SK-N-SH (cell line): ENCODE data around the gene NAP1L1. TPM values are rescaled to one million over a fixed set of nuclear protein-coding genes. Genes with fewer than 3 reads are reported as not detected.

Source experiments
- CTCF ChIA-PET: fragments of 300-600, 350-600 bp; formaldehyde crosslinking; extraction: SDS; loops from one replicate; lab custom pipeline; 2021; lab: Yijun Ruan, JAX
- POLR2A ChIA-PET: fragments of 350-600 bp; sonication (Branson Sonifier 250); formaldehyde crosslinking; extraction: SDS; loops from one replicate; lab custom pipeline; 2020; ENCODE audit warnings: antibody characterized with exemption, inconsistent platforms; lab: Yijun Ruan, JAX
- DNase-seq: peaks from one replicate; pipeline ENCODE4 v3.0.0; 2012
- H2AFZ ChIP-seq: fragments of 200-600 bp; sonication (generic); 2 replicates; pipeline ENCODE4 v1.8.1; 2016; ENCODE audit warnings: antibody characterized with exemption, mild to moderate bottlenecking, low read depth
- H3F3A ChIP-seq: fragments of 200-600 bp; sonication (generic); replicated peaks from 2 replicates; pipeline ENCODE3; 2016; ENCODE audit warnings: antibody characterized with exemption, mild to moderate bottlenecking; ENCODE audit not compliant: insufficient read depth
- H3K27ac ChIP-seq, 2 experiments: fragments of 200-500 bp in 1 of 2; fragments of 200-600 bp in 1 of 2; sonication (Bioruptor generic) in 1 of 2; sonication (generic), shearing (Covaris generic) in 1 of 2; 2 replicates each; pipeline versions ENCODE4 v1.5.1 to v1.6.1; 2014 to 2016; ENCODE audit warnings: low read depth in 2 of 2, inconsistent platforms in 1 of 2, low read length in 1 of 2, mild to moderate bottlenecking in 1 of 2, mixed read lengths in 1 of 2
- H3K27me3 ChIP-seq: fragments of 200-600 bp; sonication (generic), shearing (Covaris generic); 2 replicates; pipeline ENCODE4 v1.6.1; 2016; ENCODE audit warnings: mixed run types; ENCODE audit not compliant: insufficient read depth
- H3K36me3 ChIP-seq, 2 experiments: fragments of 200-500 bp in 1 of 2; fragments of 200-600 bp in 1 of 2; sonication (Bioruptor generic) in 1 of 2; sonication (generic) in 1 of 2; replicated peaks in 1 of 2; 2 replicates each; pipeline versions ENCODE3 to v1.5.1; 2014 to 2016; ENCODE audit warnings: low read length in 1 of 2, mild to moderate bottlenecking in 1 of 2; ENCODE audit not compliant: insufficient read depth in 2 of 2, control insufficient read depth in 1 of 2
- H3K4me1 ChIP-seq, 2 experiments: fragments of 200-500 bp in 1 of 2; fragments of 200-600 bp in 1 of 2; sonication (Bioruptor generic) in 1 of 2; sonication (generic), shearing (Covaris generic) in 1 of 2; 2 replicates each; pipeline versions ENCODE4 v1.5.1 to v1.6.1; 2014 to 2016; ENCODE audit warnings: low read depth in 1 of 2, low read length in 1 of 2, mixed run types in 1 of 2; ENCODE audit not compliant: insufficient read depth in 2 of 2, control insufficient read depth in 1 of 2
- H3K4me2 ChIP-seq: fragments of 200-600 bp; sonication (generic), shearing (Covaris generic); 2 replicates; pipeline ENCODE4 v1.6.1; 2017; ENCODE audit warnings: mixed run types
- H3K4me3 ChIP-seq, 2 experiments: fragments of 200-500 bp in 1 of 2; fragments of 200-600 bp in 1 of 2; sonication (Bioruptor generic) in 1 of 2; sonication (generic), shearing (Covaris generic) in 1 of 2; 2 replicates each; pipeline versions ENCODE4 v1.5.1 to v1.8.1; 2014 to 2016; ENCODE audit warnings: low read depth in 2 of 2, inconsistent platforms in 1 of 2, low read length in 1 of 2, mild to moderate bottlenecking in 1 of 2, mixed read lengths in 1 of 2, moderate library complexity in 1 of 2
- H3K79me2 ChIP-seq: fragments of 200-600 bp; sonication (generic); 2 replicates; pipeline ENCODE4 v1.8.1; 2017; ENCODE audit warnings: mild to moderate bottlenecking; ENCODE audit not compliant: insufficient read depth
- H3K9ac ChIP-seq: fragments of 200-600 bp; sonication (generic); 2 replicates; pipeline ENCODE4 v1.6.1; 2017; ENCODE audit warnings: mixed run types
- H3K9me2 ChIP-seq: fragments of 200-600 bp; sonication (generic); 2 replicates; pipeline ENCODE4 v1.6.1; 2017; ENCODE audit warnings: mixed run types
- H3K9me3 ChIP-seq: fragments of 200-600 bp; sonication (generic); 2 replicates; pipeline ENCODE4 v1.6.1; 2017; ENCODE audit warnings: mixed run types, mild to moderate bottlenecking, moderate library complexity
- H4K20me1 ChIP-seq: fragments of 200-600 bp; sonication (generic); 2 replicates; pipeline ENCODE4 v1.6.1; 2017; ENCODE audit warnings: mild to moderate bottlenecking, mixed run types; ENCODE audit not compliant: insufficient read depth
- CHD2 ChIP-seq: fragments of 150-350 bp; IDR thresholded peaks from 2 replicates; pipeline ENCODE4 v1.6.1; 2018; ENCODE audit warnings: low read length; ENCODE audit not compliant: partially characterized antibody
- ELF1 ChIP-seq: IDR thresholded peaks from 2 replicates; pipeline ENCODE4 v1.4.0; 2012
- EP300 ChIP-seq, 2 experiments: IDR thresholded peaks; 2 replicates each; pipeline versions ENCODE4 v1.4.0 to v1.6.1; 2012; ENCODE audit warnings: borderline replicate concordance in 1 of 2, low read depth in 1 of 2, low read length in 1 of 2
- EZH2phosphoT487 ChIP-seq: fragments of 200-600 bp; sonication (generic); IDR thresholded peaks from 2 replicates; pipeline ENCODE4 v1.6.1; 2017; ENCODE audit warnings: low read depth, mixed run types, mild to moderate bottlenecking, antibody characterized with exemption, moderate library complexity, borderline replicate concordance
- FOSL2 ChIP-seq: IDR thresholded peaks from 2 replicates; pipeline ENCODE4 v1.4.0; 2012; ENCODE audit warnings: low read depth, mild to moderate bottlenecking, moderate library complexity, borderline replicate concordance
- FOXJ3 ChIP-seq: sonication (generic); formaldehyde crosslinking; IDR thresholded peaks from 2 replicates; pipeline ENCODE4 v1.5.1; 2020; ENCODE audit warnings: mild to moderate bottlenecking, missing genetic modification reagents
- GABPA ChIP-seq: IDR thresholded peaks from 2 replicates; pipeline ENCODE4 v1.4.0; 2012; ENCODE audit warnings: low read depth, mild to moderate bottlenecking
- JUND ChIP-seq: IDR thresholded peaks from 2 replicates; pipeline ENCODE4 v1.4.0; 2012
- MXI1 ChIP-seq: IDR thresholded peaks from 2 replicates; pipeline ENCODE4 v1.6.1; 2012; ENCODE audit warnings: mild to moderate bottlenecking, low read depth, low read length, improper control_type of control experiment
- NFIC ChIP-seq: IDR thresholded peaks from 2 replicates; pipeline ENCODE4 v1.4.0; 2012; ENCODE audit warnings: borderline replicate concordance
- NRF1 ChIP-seq: IDR thresholded peaks from 2 replicates; pipeline ENCODE4 v1.6.1; 2012; ENCODE audit warnings: low read depth, mild to moderate bottlenecking, low read length
- POLR2AphosphoS5 ChIP-seq: IDR thresholded peaks from 2 replicates; pipeline ENCODE4 v1.6.1; 2012; ENCODE audit warnings: low read depth, low read length
- RAD21 ChIP-seq: IDR thresholded peaks from 2 replicates; pipeline ENCODE4 v1.6.1; 2012; ENCODE audit warnings: mild to moderate bottlenecking, low read length
- RFX5 ChIP-seq: IDR thresholded peaks from 2 replicates; pipeline ENCODE4 v1.6.1; 2012; ENCODE audit warnings: mild to moderate bottlenecking, improper control_type of control experiment, low read length
- SMC3 ChIP-seq: IDR thresholded peaks from 2 replicates; pipeline ENCODE4 v1.6.1; 2012; ENCODE audit warnings: low read depth, low read length, improper control_type of control experiment
- TAF1 ChIP-seq: IDR thresholded peaks from 2 replicates; pipeline ENCODE4 v1.6.1; 2012; ENCODE audit warnings: low read depth, mild to moderate bottlenecking, low read length, moderate library complexity, borderline replicate concordance
- TEAD4 ChIP-seq: IDR thresholded peaks from 2 replicates; pipeline ENCODE4 v1.4.0; 2012; ENCODE audit warnings: mild to moderate bottlenecking, borderline replicate concordance; ENCODE audit not compliant: insufficient read depth
- USF1 ChIP-seq: IDR thresholded peaks from 2 replicates; pipeline ENCODE4 v1.4.0; 2012; ENCODE audit warnings: low read depth, borderline replicate concordance
- USF2 ChIP-seq: fragments of 150-350 bp; IDR thresholded peaks from 2 replicates; pipeline ENCODE4 v1.6.1; 2017; ENCODE audit warnings: antibody characterized with exemption, low read length, low read depth, borderline replicate concordance
- YY1 ChIP-seq: IDR thresholded peaks from 2 replicates; pipeline ENCODE4 v1.4.0; 2012; ENCODE audit warnings: low read depth, mild to moderate bottlenecking
- WGBS: methylation state at CpG from one replicate; pipeline ENCODE4 v1.1.6; 2017; ENCODE audit warnings: low lambda C conversion rate; 5-methylcytosine and 5-hydroxymethylcytosine counted together
- polyA plus RNA-seq, 3 experiments: library from polyadenylated mRNA; depleted of rRNA; stranded (reverse); fragments of >200 nt; gene quantifications; 2 replicates each; pipeline ENCODE4 v1.2.3, GENCODE V29; 2012
- TF ChIP-seq, protein P1 (sequence below): fragments of 200-600 bp; sonication (generic); IDR thresholded peaks from 2 replicates; pipeline ENCODE4 v1.6.1; 2017; ENCODE audit warnings: antibody characterized with exemption, mild to moderate bottlenecking, moderate library complexity
- TF ChIP-seq, protein P2 (sequence below): IDR thresholded peaks from 2 replicates; pipeline ENCODE4; 2012
- TF ChIP-seq, protein P3 (sequence below): fragments of 150-350 bp; IDR thresholded peaks from 2 replicates; pipeline ENCODE4 v1.6.1; 2016; ENCODE audit warnings: mild to moderate bottlenecking, low read depth, low read length
- TF ChIP-seq, protein P4 (sequence below): IDR thresholded peaks from 2 replicates; pipeline ENCODE4 v1.4.0; 2012; ENCODE audit warnings: low read depth

The NAP1L1 gene, protein sequence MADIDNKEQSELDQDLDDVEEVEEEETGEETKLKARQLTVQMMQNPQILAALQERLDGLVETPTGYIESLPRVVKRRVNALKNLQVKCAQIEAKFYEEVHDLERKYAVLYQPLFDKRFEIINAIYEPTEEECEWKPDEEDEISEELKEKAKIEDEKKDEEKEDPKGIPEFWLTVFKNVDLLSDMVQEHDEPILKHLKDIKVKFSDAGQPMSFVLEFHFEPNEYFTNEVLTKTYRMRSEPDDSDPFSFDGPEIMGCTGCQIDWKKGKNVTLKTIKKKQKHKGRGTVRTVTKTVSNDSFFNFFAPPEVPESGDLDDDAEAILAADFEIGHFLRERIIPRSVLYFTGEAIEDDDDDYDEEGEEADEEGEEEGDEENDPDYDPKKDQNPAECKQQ
- polyA plus RNA-seq (2012; rRNA removed), result 193 and 197 TPM in 2 replicates
- 275 and 391 TPM in 2 replicates for polyA plus RNA-seq (2012; cell fraction: cytosol; rRNA removed)
- 122 and 161 TPM in 2 replicates for polyA plus RNA-seq (2012; cell fraction: nucleus; rRNA removed)

DNA sequence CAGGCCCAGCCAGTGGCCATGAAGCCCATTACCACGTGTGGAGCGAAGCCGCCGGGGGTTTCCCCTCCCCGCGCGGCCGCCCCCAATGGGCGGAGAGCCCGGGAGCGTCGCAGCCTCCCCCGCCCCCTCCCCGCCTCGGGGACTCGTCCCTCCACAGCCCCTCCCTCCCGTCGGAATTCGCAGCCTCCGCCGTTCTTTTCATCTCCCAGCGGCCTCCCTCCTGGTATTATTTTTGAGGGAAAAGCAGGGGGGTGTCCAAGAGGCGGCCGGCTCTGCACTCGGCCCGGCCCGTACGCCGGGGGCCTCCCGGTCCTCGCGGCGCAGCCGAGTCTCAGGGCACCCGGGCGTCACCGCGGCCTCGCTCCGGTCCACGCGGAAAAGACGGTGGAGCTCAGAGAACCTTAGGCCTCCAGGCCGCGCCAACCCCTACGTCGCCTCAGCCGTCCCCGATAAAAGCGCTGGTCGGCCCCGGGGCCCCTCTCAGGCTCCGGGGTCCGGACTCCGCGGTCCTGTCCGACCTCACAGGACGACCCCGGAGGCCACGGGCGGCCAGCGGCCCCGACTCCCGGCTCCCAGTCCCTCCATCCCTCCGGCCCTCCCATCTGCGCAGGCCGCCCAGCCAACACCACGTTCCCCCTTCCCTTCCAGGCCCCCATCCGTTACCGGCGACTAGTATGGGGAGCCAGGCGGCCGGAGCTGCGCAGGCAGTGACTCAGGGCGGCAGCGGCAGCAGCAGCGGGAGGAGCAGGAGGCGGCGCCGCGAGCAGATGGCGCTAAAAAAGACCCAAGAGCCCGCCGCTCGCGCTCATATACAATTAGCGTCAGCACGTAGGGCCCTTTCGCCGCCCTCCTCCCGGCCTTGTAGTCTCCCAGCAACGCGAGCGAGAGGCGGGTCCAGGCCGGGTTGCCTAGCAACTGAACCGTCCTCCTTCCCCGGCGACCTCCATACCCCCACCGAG is at the start of gene NAP1L1:
Gene NAP1L1, minus strand, starts transcription at position 782 of the 959 bp plus-strand sequence. CDS start 10,466 bp downstream, outside the sequence.
- Histone ChIP-seq H3K9ac (peak within 1 kb of the TSS; percentile 99), H3F3A (peaks cover 14% of the 10 kb centered on the region), H3K9me2 (no peaks in the 10 kb centered on the region), H3K27me3 (no peaks in the 10 kb centered on the region), H2AFZ (peak within 1 kb of the TSS; percentile 83), H3K27ac (peak within 1 kb of the TSS; percentile 98), H3K4me1 (peaks cover 13 to 14% of the 10 kb centered on the region in 2 experiments; a peak in 3 of 4 replicates), H3K9me3 (0 out of 2 replicates have a peak, but pooled peaks cover 2% of the 10 kb centered on the region), H3K36me3 (peaks cover 7 to 14% of the 10 kb centered on the region in 2 experiments), H3K79me2 (peaks cover 51% of the 10 kb centered on the region), H3K4me2 (peak within 1 kb of the TSS; percentile 78), H3K4me3 (peak within 1 kb of the TSS; percentile 88 to 93), H4K20me1 (peaks cover 45% of the 10 kb centered on the region)
- WGBS, result under 1% methylated on average over 34 of the region's 100 CpGs
- CTCF ChIA-PET, result interaction anchor here (0.6 to 1.7 kb wide), 3 partner anchors 149 to 557 kb away, joined by 3 to 4 read pairs (median 4); partner anchors contain the start of gene BBS10
- POLR2A ChIA-PET, result interaction anchor here (1.7 kb wide), 1 partner anchor 264 kb away, joined by 8 read pairs; the partner anchor contains the start of gene BBS10
- peak; percentile 97 for DNase-seq
- TF ChIP-seq ELF1 (no peak; the same call in 1 of the 2 replicates), RAD21 (0 out of 2 replicates have a peak, but pooled peaks have one; percentile 9), MXI1 (peak; percentile 93), TEAD4 (peak; percentile 66; the same call in 1 of the 2 replicates), USF1 (no peak; the same call in 1 of the 2 replicates), JUND (no peak), USF2 (no peak), EP300 (IDR thresholded peaks at IDR 0.05; ENCODE audit: borderline replicate concordance in 1 of 2, low read depth in 1 of 2, low read length in 1 of 2) (peak in 1 of 2 experiments; percentile 28; a peak in 1 of 4 replicates), GABPA (0 out of 2 replicates have a peak, but pooled peaks have one; percentile 6), EZH2phosphoT487 (no peak), POLR2AphosphoS5 (peak; percentile 93), RFX5 (no peak), NFIC (no peak), NRF1 (peak; percentile 70), FOXJ3 (CRISPR knock-in tag) (no peak), CHD2 (no peak), SMC3 (no peak), TAF1 (peak; percentile 89), YY1 (peak; percentile 15; the same call in 1 of the 2 replicates), FOSL2 (peak; percentile 35; the same call in 1 of the 2 replicates)
- TF ChIP-seq, protein P1, sequence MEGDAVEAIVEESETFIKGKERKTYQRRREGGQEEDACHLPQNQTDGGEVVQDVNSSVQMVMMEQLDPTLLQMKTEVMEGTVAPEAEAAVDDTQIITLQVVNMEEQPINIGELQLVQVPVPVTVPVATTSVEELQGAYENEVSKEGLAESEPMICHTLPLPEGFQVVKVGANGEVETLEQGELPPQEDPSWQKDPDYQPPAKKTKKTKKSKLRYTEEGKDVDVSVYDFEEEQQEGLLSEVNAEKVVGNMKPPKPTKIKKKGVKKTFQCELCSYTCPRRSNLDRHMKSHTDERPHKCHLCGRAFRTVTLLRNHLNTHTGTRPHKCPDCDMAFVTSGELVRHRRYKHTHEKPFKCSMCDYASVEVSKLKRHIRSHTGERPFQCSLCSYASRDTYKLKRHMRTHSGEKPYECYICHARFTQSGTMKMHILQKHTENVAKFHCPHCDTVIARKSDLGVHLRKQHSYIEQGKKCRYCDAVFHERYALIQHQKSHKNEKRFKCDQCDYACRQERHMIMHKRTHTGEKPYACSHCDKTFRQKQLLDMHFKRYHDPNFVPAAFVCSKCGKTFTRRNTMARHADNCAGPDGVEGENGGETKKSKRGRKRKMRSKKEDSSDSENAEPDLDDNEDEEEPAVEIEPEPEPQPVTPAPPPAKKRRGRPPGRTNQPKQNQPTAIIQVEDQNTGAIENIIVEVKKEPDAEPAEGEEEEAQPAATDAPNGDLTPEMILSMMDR, result no peak
- TF ChIP-seq, protein P2, sequence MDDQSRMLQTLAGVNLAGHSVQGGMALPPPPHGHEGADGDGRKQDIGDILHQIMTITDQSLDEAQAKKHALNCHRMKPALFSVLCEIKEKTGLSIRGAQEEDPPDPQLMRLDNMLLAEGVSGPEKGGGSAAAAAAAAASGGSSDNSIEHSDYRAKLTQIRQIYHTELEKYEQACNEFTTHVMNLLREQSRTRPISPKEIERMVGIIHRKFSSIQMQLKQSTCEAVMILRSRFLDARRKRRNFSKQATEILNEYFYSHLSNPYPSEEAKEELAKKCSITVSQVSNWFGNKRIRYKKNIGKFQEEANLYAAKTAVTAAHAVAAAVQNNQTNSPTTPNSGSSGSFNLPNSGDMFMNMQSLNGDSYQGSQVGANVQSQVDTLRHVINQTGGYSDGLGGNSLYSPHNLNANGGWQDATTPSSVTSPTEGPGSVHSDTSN, result peak; percentile 82
- TF ChIP-seq, protein P3, sequence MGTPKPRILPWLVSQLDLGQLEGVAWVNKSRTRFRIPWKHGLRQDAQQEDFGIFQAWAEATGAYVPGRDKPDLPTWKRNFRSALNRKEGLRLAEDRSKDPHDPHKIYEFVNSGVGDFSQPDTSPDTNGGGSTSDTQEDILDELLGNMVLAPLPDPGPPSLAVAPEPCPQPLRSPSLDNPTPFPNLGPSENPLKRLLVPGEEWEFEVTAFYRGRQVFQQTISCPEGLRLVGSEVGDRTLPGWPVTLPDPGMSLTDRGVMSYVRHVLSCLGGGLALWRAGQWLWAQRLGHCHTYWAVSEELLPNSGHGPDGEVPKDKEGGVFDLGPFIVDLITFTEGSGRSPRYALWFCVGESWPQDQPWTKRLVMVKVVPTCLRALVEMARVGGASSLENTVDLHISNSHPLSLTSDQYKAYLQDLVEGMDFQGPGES, result no peak
- TF ChIP-seq, protein P4, sequence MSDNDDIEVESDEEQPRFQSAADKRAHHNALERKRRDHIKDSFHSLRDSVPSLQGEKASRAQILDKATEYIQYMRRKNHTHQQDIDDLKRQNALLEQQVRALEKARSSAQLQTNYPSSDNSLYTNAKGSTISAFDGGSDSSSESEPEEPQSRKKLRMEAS, result peak; percentile 91
